HG02938 (cell line): ENCODE measurements around the gene CAMK1D.
"Not testable (repeated sequence)": the region's sequence is repeated elsewhere in the genome, so short reads cannot be mapped to it uniquely, and the experiment has no call there.

Experiments used
- ATAC-seq: cut with Tn5 transposase; IDR thresholded peaks from one replicate; pipeline ENCODE4 v1.9.1; 2021; ENCODE audit warnings: mild to moderate bottlenecking, moderate library complexity; ENCODE audit not compliant: unreplicated experiment

The CAMK1D gene

DNA sequence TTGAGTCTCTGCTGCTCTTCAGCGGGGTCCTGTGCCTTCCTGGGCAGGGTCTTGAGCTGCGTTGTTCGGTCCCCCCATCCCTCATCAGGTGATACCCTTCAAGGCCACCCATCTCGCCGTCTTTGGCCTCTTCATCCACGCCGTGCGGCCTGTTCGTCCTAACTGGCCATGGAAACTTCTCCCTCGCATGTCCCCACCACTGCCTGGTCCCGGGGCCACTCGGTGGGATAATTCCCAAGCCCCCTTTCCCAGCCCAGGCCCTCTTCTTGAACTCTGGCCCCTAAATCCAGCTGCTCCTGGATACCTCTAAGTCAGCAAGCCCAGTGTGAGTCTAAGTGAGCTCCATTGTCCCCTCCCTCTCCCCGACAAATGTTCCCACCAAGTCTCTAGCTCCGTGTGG lies 74.5 kb downstream of the CAMK1D start:
- no peak for ATAC-seq

DNA sequence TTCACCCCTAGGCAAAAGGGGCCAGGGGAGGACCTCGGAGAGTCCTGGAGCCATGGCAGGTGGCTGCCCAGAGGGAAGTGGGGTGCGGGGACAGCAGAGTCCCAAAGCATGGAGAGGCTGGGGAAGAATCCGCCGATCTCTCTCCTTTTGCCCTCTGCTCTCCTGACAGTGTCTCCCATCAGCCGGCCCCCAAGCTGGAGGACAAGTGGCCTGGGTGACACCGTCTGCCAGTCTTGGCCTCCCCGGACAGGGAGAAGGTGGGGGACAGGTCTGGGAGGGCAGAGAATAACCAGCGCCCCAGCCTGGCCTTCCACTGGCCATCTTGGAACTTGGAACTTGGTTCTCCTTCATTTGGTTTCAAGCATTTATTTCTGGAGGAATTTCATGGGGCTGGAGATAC lies 77.9 kb downstream of the CAMK1D start:
- no peak for ATAC-seq

- ATAC-seq: no peak
These were observed 79.2 kb downstream of the CAMK1D start for GRCh38 chr10:12428447-12429135.

DNA sequence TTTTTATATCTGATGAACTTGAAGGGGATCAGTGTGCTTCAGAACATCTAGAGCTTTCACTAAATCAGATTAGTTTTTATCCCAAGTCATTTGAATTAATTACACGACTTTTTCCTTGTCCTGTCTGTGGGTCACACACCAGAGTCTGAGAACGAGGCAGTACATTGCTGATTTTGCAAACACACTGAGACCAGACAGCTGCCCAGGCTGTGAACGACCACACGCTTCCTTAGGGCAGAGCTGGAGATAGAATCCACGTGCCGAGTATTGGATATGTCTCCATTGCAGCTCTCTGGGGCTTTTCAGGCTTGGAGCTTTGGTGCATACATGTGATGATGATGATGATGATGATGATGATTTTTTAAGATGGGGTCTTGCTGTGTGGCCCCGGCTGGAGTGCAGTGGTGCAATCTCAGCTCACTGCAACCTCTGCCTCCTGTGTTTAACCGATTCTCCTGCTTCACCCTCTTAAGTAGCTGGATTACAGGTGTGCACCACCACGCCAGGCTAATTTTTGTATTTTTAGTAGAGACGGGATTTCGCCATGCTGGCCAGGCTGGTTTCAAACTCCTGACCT lies 81.1 kb downstream of the CAMK1D start:
- no peak for ATAC-seq

- no peak for ATAC-seq
These were observed 82.1 kb downstream of the CAMK1D start for GRCh38 chr10:12431151-12432101.

GRCh38 chr10:12432402-12433189 lies 83.2 kb downstream of the CAMK1D start:
- ATAC-seq: no peak

DNA sequence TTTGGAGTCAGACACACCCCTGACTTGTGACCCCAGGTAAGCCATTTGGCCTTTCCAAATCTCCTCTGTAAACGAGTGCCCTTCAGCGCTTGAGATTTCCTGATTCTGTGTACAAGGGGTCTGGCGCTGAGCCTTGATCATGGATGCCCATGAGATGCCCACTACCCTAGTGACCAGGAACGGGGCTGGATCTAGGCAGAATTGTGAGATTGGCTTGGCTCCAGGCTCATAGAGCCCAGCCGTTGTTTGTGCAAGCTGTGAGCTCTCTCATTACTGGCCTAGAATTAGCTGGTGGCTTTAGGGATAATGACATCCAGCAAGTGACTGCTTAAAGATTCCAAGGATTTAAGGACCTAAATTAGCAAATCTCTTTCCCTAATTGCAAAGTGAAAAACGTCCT lies 84.9 kb downstream of the CAMK1D start:
- no peak for ATAC-seq

DNA sequence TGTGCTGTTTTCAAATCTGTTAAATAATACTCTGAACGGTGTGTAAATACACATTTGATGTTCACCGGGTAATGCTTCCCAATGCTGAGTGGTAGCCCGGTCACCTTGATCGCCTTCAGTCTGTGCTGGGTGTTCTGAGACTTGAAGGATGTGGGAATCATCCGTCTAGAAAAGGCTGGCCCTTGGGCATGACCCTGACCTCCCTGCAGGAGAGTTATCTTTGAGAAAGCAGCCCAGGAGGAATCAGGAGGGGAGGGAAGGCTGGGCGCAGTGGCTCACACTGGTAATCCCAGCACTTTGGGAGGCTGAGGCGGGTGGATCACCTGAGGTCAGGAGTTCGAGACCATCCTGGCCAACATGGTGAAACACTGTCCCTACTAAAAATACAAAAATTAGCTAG lies 85.3 kb downstream of the CAMK1D start:
- not testable (repeated sequence) for ATAC-seq

DNA sequence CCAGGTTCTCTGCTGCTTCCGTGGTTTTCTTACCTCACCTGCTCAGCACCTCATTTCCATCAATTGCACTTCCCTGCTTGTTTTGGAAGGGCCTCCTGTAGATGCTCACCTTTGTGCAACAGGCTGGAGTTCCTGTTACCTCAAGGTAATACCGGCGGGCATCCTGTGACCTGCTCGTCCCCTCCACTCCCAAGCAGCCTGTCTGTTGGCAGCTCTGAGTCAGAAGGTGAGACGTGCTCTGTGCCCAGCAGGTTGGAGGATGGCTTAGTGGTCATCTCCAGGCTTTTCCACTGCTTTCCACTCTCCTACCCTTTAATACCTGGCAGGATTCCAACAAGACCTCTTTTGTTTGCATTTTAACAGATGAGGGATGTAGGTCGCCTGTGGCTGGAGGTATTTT lies 86.0 kb downstream of the CAMK1D start:
- ATAC-seq: no peak

- ATAC-seq: no peak
These were observed 89.8 kb downstream of the CAMK1D start for GRCh38 chr10:12438919-12439692.

- not testable (repeated sequence) for ATAC-seq
These were observed 90.4 kb downstream of the CAMK1D start for GRCh38 chr10:12439767-12440166.

- no peak for ATAC-seq
These were observed 93.7 kb downstream of the CAMK1D start for GRCh38 chr10:12443026-12443425.

- ATAC-seq: no peak
These were observed 95.8 kb downstream of the CAMK1D start for GRCh38 chr10:12444981-12445700.

DNA sequence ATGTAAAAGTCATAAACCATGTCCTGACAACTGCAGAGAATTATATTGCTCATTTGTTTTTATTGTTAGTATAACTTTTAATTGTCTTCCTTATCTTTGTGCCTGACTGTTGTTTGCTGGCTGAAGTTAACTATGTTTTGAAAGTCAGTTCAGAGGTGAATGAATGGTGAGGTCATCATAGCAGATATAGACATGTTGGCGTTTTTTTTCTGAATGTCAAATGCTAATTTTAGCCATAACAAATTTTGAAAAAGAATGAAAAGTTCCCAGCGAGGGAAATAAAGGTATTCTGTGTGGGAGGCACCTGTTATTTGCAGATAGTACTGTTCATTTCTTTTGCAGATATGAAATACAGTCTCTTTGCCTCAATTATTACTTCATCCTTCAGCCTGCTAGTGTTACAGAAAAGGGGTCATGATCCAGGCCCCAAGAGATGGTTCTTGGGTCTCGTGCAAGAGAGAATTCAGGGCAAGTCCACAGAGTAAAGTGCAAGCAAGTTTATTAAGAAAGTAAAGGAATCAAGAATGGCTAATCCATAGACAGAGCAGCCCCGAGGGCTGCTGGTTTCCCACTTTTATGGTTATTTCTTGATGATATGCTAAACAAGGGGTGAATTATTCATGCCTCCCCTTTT lies 96.5 kb downstream of the CAMK1D start:
- no peak for ATAC-seq

GRCh38 chr10:12448340-12448728 lies 99.0 kb downstream of the CAMK1D start:
- no peak for ATAC-seq

- ATAC-seq: peak; percentile 81
These were observed 99.5 kb downstream of the CAMK1D start for GRCh38 chr10:12448729-12449391.

- ATAC-seq: no peak
These were observed 106.0 kb downstream of the CAMK1D start for GRCh38 chr10:12455318-12455717.

GRCh38 chr10:12455766-12456165 lies 106.4 kb downstream of the CAMK1D start:
- no peak for ATAC-seq

DNA sequence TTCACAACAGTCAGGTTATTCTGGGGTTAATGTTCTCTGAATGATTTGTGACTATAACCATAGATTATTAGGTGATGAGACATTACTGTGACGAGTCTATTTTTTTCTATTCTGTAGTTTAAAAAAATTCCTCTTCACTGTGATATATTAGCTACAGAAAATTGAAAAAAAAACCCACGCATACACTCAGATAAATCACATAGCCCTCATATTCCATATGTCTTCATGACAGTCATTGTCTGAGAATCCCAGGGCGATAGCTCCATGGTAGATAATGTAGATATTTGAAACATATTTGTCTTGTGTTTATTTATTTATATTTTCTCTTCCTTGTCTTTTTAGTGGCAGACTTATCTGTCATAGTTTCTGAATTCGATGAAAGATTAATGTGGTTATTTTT lies 110.0 kb downstream of the CAMK1D start:
- ATAC-seq: no peak
